ENCODE measurements around the gene TTBK2. TPM values are rescaled to one million over a fixed set of nuclear protein-coding genes. Genes with fewer than 3 reads are reported as not detected.

TTBK2 gene
- total and polyA plus RNA-seq, 3 experiments from 2014 or later: 9.3 to 11.4 (median 11.1) TPM

- Mint-ChIP-seq H3K9me3 (peaks cover 0 to 2% (median 0%) of the 10 kb centered on the region in 5 donors), H3K4me3 (no peak overlapping the region), H3K27me3 (no peaks in the 10 kb centered on the region), H3K4me1 (no peaks in the 10 kb centered on the region), H3K27ac (peak overlapping the region in 1 of 8 donors; percentile 44), H3K36me3 (no peaks in the 10 kb centered on the region)
- no peak overlapping the region for H3K4me3 ChIP-seq (ENCODE audit: low read length)
- ChIA-PET POLR2A (no interaction called here), CTCF (interaction anchor here (1.5 kb wide), 1 partner anchor 230 kb away, joined by 3 read pairs; no protein-coding TSS in a partner anchor)
- H3K4me1 ChIP-seq (ENCODE audit: insufficient read depth, low read length): no peaks in the 10 kb centered on the region
- H3K36me3 ChIP-seq (ENCODE audit: insufficient read depth, low read length): no peaks in the 10 kb centered on the region
- no peaks in the 10 kb centered on the region for H3K9me3 ChIP-seq (ENCODE audit: low read length)
- no peak for DNase-seq
- no peak overlapping the region for H3K27ac ChIP-seq (ENCODE audit: low read depth, low read length)
- H3K27me3 ChIP-seq (ENCODE audit: insufficient read depth, low read length, poor library complexity, severe bottlenecking): no peaks in the 10 kb centered on the region
Measured at GRCh38 chr15:42933886-42934667, 13.5 kb upstream of the TTBK2 start.

DNA sequence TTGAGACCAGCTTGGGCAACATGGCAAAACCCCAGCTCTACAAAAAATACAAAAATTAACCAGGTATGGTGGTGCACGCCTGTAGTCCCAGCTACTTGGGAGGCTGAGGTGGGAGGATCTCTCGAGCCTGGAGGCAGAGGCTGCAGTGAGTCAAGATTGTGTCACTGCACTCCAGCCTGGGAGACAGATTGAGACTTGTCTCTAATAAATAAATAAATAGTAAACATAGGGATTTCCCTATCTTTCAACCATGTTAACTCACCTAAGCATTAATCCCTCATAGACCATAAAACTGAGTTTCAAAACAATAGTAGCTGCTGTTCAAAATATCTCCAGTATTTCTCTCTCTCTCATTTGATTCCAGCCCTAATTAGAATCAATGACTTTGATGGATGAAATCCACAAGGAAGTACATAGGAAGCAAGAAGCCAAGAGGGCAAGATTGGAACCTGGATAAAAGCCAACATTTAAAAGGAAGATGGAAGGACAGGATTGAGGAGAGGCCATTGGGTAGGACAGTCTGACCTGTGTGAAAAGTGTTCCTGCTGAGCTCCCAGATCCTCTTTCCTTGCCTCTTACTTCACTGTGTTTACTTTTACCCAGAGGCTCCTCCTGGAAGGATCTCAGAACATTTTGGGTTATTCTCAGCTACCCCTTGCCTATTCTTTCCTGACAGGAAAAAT, 12.4 kb upstream of the TTBK2 start:
- CTCF ChIA-PET: interaction anchor here (1.5 kb wide), 1 partner anchor 229 kb away, joined by 3 read pairs; no protein-coding TSS in a partner anchor
- Histone ChIP-seq H3K9me3 (ENCODE audit: low read length) (no peaks in the 10 kb centered on the region), H3K4me1 (ENCODE audit: insufficient read depth, low read length) (no peaks in the 10 kb centered on the region), H3K27me3 (ENCODE audit: insufficient read depth, low read length, poor library complexity, severe bottlenecking) (no peaks in the 10 kb centered on the region), H3K4me3 (ENCODE audit: low read length) (no peak overlapping the region), H3K27ac (ENCODE audit: low read depth, low read length) (no peak overlapping the region), H3K36me3 (ENCODE audit: insufficient read depth, low read length) (no peaks in the 10 kb centered on the region)
- peak overlapping the region in 2 of 8 donors; percentile 43 to 68 for H3K27ac Mint-ChIP-seq
- no peak for DNase-seq
- H3K36me3 Mint-ChIP-seq: no peaks in the 10 kb centered on the region
- peaks cover 0 to 2% (median 0%) of the 10 kb centered on the region in 5 donors for H3K9me3 Mint-ChIP-seq
- H3K27me3 Mint-ChIP-seq: no peaks in the 10 kb centered on the region
- POLR2A ChIA-PET: no interaction called here
- no peaks in the 10 kb centered on the region for H3K4me1 Mint-ChIP-seq
- H3K4me3 Mint-ChIP-seq: no peak overlapping the region

DNA sequence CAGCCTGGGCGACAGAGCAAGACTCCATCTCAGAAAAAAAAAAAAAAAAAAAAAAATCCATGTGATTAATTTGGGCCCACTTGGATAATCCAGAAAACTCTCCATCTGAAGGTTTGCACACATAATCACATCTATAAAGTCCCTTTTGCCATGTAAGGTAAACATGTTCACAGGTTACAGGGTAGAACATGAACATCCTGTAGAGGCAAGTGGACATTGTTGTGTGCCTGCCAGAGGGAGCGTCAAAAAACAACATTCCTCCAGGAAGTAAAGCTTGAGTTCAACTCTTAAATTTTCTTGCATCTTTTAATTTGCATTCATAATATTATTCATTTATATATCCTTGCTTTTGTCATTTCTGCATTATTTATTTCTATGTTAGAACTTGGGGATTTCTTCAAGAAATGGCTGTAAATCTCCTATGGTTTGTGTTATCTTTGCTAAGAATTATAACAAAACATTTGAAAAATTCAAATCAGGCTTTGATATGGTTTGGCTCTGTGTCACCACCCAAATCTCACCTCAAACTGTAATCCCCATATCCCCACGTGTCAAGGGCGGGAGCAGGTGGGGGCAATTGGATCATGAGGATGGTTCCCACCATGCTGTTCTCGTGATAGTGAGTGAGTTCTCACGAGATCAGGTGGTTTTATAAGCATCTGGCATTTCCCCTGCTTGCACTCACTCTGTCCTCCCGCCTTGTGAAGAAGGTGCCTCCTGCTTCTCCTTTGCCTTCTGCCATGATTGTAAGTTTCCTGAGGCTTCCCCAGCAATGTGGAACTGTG, 11.3 kb upstream of the TTBK2 start:
- Histone ChIP-seq H3K27ac (ENCODE audit: low read depth, low read length) (no peak overlapping the region), H3K36me3 (ENCODE audit: insufficient read depth, low read length) (no peaks in the 10 kb centered on the region), H3K4me1 (ENCODE audit: insufficient read depth, low read length) (no peaks in the 10 kb centered on the region), H3K4me3 (ENCODE audit: low read length) (no peak overlapping the region), H3K27me3 (ENCODE audit: insufficient read depth, low read length, poor library complexity, severe bottlenecking) (no peaks in the 10 kb centered on the region), H3K9me3 (ENCODE audit: low read length) (no peaks in the 10 kb centered on the region)
- Mint-ChIP-seq H3K4me1 (no peaks in the 10 kb centered on the region), H3K9me3 (peaks cover 0 to 1% (median 0%) of the 10 kb centered on the region in 5 donors), H3K27me3 (no peaks in the 10 kb centered on the region), H3K4me3 (no peak overlapping the region), H3K27ac (no peak overlapping the region), H3K36me3 (no peaks in the 10 kb centered on the region)
- DNase-seq: no peak
- ChIA-PET CTCF (no interaction called here), POLR2A (no interaction called here)

DNA sequence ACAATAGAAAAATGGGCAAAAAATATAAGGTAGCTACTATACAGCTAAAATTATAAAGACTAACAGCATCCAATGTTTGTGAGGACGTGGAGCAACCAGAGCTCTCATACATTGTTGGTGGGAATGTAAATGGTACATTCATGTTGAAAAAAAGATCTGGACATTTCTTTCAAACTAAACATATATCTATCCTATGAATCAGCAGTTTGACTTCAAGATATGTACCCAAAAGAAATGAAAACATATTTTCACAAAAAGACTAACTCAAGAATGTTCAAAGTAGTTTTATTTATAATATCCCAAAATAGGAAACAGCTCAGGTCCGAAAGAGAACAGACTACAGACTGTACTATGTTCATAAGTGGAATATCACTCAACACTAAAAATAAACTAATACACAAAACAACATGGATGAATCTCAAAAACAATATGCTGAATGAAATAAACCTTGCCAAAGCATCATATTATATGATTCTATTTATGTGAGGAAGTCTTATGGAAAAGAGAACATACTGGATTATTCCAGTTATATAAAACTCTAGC, 8.8 kb upstream of the TTBK2 start:
- POLR2A ChIA-PET: no interaction called here
- no peak overlapping the region for H3K4me3 Mint-ChIP-seq
- Histone ChIP-seq H3K4me1 (ENCODE audit: insufficient read depth, low read length) (no peaks in the 10 kb centered on the region), H3K9me3 (ENCODE audit: low read length) (no peaks in the 10 kb centered on the region), H3K27ac (ENCODE audit: low read depth, low read length) (no peak overlapping the region), H3K36me3 (ENCODE audit: insufficient read depth, low read length) (no peaks in the 10 kb centered on the region), H3K27me3 (ENCODE audit: insufficient read depth, low read length, poor library complexity, severe bottlenecking) (no peaks in the 10 kb centered on the region), H3K4me3 (ENCODE audit: low read length) (no peak overlapping the region)
- no peaks in the 10 kb centered on the region for H3K27me3 Mint-ChIP-seq
- H3K4me1 Mint-ChIP-seq: no peaks in the 10 kb centered on the region
- no peaks in the 10 kb centered on the region for H3K36me3 Mint-ChIP-seq
- no peak for DNase-seq
- H3K9me3 Mint-ChIP-seq: no peaks in the 10 kb centered on the region
- CTCF ChIA-PET: interaction anchor here (1.2 kb wide), 1 partner anchor 226 kb away, joined by 3 read pairs; no protein-coding TSS in a partner anchor
- H3K27ac Mint-ChIP-seq: no peak overlapping the region

GRCh38 chr15:42921342-42921731, 759 bp upstream of the TTBK2 start:
- H3K4me3 ChIP-seq (ENCODE audit: low read length): peak overlapping the region; percentile 71
- POLR2A ChIA-PET: no interaction called here
- CTCF ChIA-PET: interaction anchor here (0.9 to 2.3 kb wide), 2 partner anchors 217 to 592 kb away, joined by 3 to 6 read pairs; no protein-coding TSS in a partner anchor
- no peaks in the 10 kb centered on the region for H3K9me3 ChIP-seq (ENCODE audit: low read length)
- peaks cover 0 to 3% of the 10 kb centered on the region in 2 donors for H3K27me3 Mint-ChIP-seq
- H3K36me3 Mint-ChIP-seq: peaks cover 0 to 10% (median 0%) of the 10 kb centered on the region in 3 donors
- peak overlapping the region; percentile 69 to 98 (median 90) for H3K27ac Mint-ChIP-seq
- peaks cover 14% of the 10 kb centered on the region for H3K4me1 ChIP-seq (ENCODE audit: insufficient read depth, low read length)
- no peaks in the 10 kb centered on the region for H3K9me3 Mint-ChIP-seq
- H3K4me1 Mint-ChIP-seq: peaks cover 26 to 37% (median 34%) of the 10 kb centered on the region in 3 donors
- no peaks in the 10 kb centered on the region for H3K27me3 ChIP-seq (ENCODE audit: insufficient read depth, low read length, poor library complexity, severe bottlenecking)
- peak overlapping the region; percentile 10 for H3K27ac ChIP-seq (ENCODE audit: low read depth, low read length)
- DNase-seq: peak; percentile 19 to 62 (median 30)
- H3K36me3 ChIP-seq (ENCODE audit: insufficient read depth, low read length): no peaks in the 10 kb centered on the region
- H3K4me3 Mint-ChIP-seq: peak overlapping the region; percentile 94 to 99 (median 98)

DNA sequence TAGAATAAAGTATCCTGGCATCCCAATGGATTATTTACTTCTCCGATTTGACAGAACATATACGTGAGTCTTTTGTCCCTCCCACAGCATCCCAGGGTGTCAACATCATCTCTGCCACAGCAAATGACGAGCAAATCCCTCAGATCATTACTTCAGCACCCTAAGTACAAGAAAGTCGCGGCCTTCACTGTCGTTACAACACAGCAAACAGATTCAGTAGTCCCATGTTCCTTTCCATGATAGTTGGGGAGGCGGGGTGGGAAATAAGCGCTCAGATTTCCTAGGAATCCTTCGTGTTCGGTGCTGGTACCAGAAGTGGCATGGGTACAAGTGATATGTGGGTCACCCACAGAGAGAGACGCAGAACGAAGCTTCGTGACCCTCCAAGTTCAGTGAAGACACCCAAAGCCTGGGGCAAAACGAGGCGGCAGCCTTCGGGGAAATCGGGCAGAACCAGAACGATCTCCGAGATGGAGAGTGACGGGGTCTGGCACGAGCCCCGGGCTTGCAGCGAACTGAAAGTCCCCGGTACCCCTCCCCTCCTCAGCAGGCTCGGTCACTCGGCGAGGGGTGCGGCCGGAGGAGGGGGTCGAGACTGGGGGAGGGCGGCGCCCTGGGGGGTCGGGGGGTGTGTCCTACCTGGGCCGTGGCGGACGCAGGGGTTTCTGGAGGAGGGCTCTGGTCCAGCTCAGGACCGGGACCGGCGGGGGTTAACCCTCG, 619 bp downstream of the TTBK2 start:
- ChIA-PET POLR2A (interaction anchor here (0.6 kb wide), 1 partner anchor 373 kb away, joined by 3 read pairs; no protein-coding TSS in a partner anchor), CTCF (interaction anchor here (2.3 kb wide), 1 partner anchor 216 kb away, joined by 6 read pairs; no protein-coding TSS in a partner anchor)
- H3K9me3 Mint-ChIP-seq: no peaks in the 10 kb centered on the region
- peak overlapping the region; percentile 92 to 99 (median 97) for H3K4me3 Mint-ChIP-seq
- no peaks in the 10 kb centered on the region for H3K9me3 ChIP-seq (ENCODE audit: low read length)
- peaks cover 0 to 3% of the 10 kb centered on the region in 2 donors for H3K27me3 Mint-ChIP-seq
- H3K4me1 Mint-ChIP-seq: peaks cover 29 to 47% (median 40%) of the 10 kb centered on the region in 3 donors
- no peaks in the 10 kb centered on the region for H3K36me3 ChIP-seq (ENCODE audit: insufficient read depth, low read length)
- H3K4me3 ChIP-seq (ENCODE audit: low read length): peak overlapping the region; percentile 71
- peak overlapping the region; percentile 49 for H3K27ac ChIP-seq (ENCODE audit: low read depth, low read length)
- peak overlapping the region; percentile 43 to 99 (median 92) for H3K27ac Mint-ChIP-seq
- H3K27me3 ChIP-seq (ENCODE audit: insufficient read depth, low read length, poor library complexity, severe bottlenecking): no peaks in the 10 kb centered on the region
- H3K36me3 Mint-ChIP-seq: peaks cover 0 to 10% (median 0%) of the 10 kb centered on the region in 3 donors
- H3K4me1 ChIP-seq (ENCODE audit: insufficient read depth, low read length): peaks cover 18% of the 10 kb centered on the region
- peak; percentile 25 to 69 (median 39) for DNase-seq

- DNase-seq: no peak
- Histone ChIP-seq H3K9me3 (ENCODE audit: low read length) (no peaks in the 10 kb centered on the region), H3K4me3 (ENCODE audit: low read length) (peak overlapping the region; percentile 71), H3K4me1 (ENCODE audit: insufficient read depth, low read length) (peaks cover 20% of the 10 kb centered on the region), H3K27me3 (ENCODE audit: insufficient read depth, low read length, poor library complexity, severe bottlenecking) (no peaks in the 10 kb centered on the region), H3K27ac (ENCODE audit: low read depth, low read length) (peak overlapping the region; percentile 49), H3K36me3 (ENCODE audit: insufficient read depth, low read length) (no peaks in the 10 kb centered on the region)
- Mint-ChIP-seq H3K27me3 (peaks cover 0 to 3% of the 10 kb centered on the region in 2 donors), H3K9me3 (no peaks in the 10 kb centered on the region), H3K4me3 (peak overlapping the region; percentile 92 to 99 (median 97)), H3K4me1 (peaks cover 33 to 53% (median 47%) of the 10 kb centered on the region in 3 donors), H3K36me3 (peaks cover 0 to 10% (median 0%) of the 10 kb centered on the region in 3 donors), H3K27ac (peak overlapping the region; percentile 38 to 99 (median 87))
- POLR2A ChIA-PET: no interaction called here
- CTCF ChIA-PET: no interaction called here
Measured at GRCh38 chr15:42919308-42919707, 1.3 kb downstream of the TTBK2 start.
